ENCODE results near the gene FBRS.
A peak's percentile ranks its signal among the peaks of the same experiment; 100 is the strongest.

GRCh38 chr16:30651124-30652004 lies 6.9 kb upstream of the FBRS start:
- peak; percentile 59 to 87 (median 74) for TF ChIP-seq CTCF (IDR thresholded peaks at IDR 0.05)
- TF ChIP-seq POLR2A (IDR thresholded peaks at IDR 0.05) = peak; percentile 32

All from right lobe of liver (tissue), 4 donors.